Ramos (cell line): ENCODE measurements around the gene DRC7.

Source experiments
- in situ Hi-C: fragments of 300-500 bp; cut with MboI; formaldehyde crosslinking; loops from one replicate; pipeline ENCODE4 v1.14.3; 2022; ENCODE audit warnings: low sequenced_read_pairs; ENCODE audit not compliant: unreplicated experiment

Gene DRC7

GRCh38 chr16:57675741-57676551 is 18.7 kb upstream of the DRC7 start:
- in situ Hi-C loops = no loop called here

GRCh38 chr16:57676553-57677085 is 18.0 kb upstream of the DRC7 start:
- in situ Hi-C loops = no loop called here

GRCh38 chr16:57677622-57678369 is 16.8 kb upstream of the DRC7 start:
- in situ Hi-C loops = no loop called here

GRCh38 chr16:57679016-57679415 is 15.6 kb upstream of the DRC7 start:
- in situ Hi-C loops = no loop called here

GRCh38 chr16:57679767-57680482 is 14.7 kb upstream of the DRC7 start:
- in situ Hi-C loops = no loop called here

DNA sequence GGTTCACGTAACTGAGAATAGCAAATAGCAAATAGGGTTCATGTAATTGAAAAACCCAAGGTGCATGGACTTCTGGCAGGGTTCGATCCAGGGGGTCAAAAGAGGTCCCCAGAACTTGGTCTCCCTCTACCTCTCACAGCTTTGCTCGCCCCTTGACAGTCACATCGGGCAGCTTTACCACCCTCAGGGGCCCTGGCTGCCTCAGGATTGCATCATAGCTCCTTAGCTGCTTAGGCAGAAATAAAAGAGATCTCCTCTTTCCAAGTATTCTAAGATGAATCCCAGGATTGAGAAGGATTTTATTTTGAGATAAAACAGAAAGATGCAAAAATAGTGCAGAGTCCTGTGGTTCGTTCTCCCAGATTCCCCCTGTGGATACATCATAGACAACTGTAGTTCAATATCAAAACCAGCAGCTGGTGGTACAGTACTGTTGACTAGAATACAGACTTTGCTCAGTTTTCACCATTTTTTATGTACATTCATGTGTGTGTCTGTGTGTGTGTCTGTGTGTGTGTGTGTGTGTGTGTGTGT is 13.7 kb upstream of the DRC7 start:
- in situ Hi-C loops = no loop called here

DNA sequence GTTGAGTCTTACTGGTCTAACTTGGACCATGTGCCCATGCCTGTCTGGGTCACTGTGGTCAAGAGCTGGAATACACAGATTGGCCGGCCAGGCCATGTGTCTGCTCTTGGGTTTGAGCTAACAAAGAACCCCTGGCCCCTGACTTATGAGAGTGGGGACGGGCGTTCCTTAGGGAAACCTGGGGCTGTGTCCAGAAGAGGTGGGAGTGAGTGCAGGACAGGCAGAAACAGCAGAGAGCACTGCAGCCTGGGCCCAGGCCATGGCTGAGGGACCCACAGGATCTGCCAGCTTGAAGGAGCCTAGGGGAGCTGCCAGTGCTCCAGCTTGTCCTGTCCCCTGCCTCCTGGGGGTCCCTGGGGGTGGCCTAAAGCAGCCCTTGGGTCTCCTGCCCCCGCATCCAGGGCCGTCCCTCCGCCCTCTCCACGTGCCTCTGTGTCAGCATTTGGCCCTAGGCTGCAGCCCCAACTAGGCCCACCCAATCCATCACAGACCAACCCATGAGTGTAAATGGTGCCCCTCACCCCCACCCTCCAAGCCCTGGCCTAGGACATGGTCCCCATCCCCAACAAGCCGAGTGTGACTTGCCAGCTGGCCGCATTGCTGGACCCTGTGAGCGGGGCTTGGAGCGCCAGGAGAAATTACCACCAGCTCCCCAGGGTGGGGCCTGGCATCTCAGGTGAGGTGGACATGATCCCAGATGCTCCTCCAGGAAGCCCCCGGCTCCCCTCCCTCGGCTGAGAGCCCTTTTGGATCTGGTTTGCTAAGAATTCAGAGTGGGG is 12.5 kb upstream of the DRC7 start:
- in situ Hi-C loops = no loop called here

GRCh38 chr16:57682809-57683635 is 11.6 kb upstream of the DRC7 start:
- in situ Hi-C loops = no loop called here

DNA sequence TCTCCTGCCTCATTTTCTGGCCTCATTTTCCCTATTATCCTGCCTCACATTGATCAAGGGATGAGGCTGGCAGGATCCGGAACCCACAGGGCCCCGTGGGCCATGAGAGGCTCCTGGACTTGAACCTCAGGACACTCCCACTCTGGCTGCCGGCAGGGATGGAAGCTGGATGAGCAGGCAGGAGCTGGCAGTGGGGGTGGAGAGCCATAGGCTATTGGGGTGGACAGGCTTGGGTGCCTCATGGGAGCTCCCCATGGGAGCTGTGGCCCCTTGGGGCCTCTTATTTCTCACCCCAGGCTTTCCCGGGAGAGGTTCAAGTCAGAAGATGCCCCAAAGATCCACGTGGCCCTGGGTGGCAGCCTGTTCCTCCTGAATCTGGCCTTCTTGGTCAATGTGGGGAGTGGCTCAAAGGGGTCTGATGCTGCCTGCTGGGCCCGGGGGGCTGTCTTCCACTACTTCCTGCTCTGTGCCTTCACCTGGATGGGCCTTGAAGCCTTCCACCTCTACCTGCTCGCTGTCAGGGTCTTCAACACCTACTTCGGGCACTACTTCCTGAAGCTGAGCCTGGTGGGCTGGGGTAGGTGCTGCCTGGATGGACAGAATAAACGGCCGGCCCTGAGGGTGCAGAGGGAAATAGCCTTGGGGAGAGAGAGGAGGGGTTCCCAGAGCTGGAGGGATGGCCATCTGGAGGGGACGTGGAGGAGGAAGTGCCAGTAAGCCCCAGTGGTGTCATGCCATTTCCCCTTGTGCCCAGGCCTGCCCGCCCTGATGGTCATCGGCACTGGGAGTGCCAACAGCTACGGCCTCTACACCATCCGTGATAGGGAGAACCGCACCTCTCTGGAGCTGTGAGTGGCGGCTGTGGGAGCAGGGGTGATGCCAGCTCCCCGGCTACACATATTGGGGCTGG is 10.7 kb upstream of the DRC7 start:
- in situ Hi-C loops = no loop called here

DNA sequence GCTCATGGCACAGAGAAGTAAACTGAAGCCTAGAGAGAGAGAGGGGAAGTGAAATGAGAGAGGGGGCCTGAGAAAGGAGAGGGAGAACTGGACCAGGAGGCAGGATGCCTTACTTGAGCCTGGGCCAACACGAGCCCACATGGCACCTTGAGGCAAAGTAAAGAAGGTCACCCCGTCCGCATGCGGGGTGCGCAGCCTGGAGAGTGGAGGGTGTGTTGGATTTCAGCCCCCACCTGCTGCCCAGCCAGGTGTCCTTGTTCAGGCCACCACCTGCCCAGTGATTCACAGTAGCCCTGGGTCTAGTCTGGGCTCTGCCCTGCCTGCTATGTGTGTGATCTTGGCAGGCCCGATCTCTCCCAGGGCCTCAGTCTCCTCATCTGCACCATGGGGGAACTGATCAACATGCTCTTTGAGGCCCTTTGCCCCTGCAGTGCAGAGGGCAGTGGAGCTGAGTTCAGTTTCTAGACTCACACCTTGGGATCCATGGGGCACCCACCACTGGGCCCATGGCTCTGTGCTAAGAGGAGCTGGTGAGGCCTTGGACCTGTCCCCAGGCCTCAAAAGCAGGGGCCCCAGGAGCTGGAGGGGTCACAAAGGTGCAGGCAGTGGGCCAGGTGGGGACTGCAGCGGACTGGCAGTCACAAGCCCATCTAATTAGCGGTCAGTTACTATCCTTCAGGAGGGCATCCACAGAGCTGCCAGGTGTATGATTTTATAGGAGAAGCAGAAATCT is 9.8 kb upstream of the DRC7 start:
- in situ Hi-C loops = no loop called here

DNA sequence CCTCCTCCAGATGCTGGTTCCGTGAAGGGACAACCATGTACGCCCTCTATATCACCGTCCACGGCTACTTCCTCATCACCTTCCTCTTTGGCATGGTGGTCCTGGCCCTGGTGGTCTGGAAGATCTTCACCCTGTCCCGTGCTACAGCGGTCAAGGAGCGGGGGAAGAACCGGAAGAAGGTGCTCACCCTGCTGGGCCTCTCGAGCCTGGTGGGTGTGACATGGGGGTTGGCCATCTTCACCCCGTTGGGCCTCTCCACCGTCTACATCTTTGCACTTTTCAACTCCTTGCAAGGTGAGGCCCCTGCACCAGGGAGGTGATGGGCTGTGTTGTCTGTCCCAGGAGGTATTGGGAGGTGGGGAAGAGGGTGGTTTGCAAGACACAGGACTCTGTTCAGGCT is 9.0 kb upstream of the DRC7 start:
- in situ Hi-C loops = no loop called here

DNA sequence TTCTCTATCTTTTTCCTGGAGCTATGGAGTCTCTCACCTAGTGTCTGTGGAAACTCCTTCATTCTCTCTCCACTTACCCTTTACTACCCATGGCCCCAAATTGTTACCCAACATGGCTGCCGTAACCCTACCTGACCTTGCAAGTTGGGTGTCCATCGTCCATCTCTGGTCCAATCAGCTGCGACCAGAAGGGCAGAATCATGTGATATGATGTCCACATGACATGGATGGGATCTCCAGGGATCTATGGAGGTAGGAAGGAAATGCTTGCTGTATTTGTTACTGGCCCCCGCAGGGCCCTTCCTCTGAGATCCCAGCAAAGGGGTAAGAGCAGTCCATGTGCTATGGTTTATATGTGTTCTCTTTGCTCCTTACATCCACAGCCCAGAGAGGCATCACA is 8.0 kb upstream of the DRC7 start:
- in situ Hi-C loops = no loop called here

- in situ Hi-C loops = no loop called here
These were observed 7.2 kb upstream of the DRC7 start for GRCh38 chr16:57687363-57687929.

DNA sequence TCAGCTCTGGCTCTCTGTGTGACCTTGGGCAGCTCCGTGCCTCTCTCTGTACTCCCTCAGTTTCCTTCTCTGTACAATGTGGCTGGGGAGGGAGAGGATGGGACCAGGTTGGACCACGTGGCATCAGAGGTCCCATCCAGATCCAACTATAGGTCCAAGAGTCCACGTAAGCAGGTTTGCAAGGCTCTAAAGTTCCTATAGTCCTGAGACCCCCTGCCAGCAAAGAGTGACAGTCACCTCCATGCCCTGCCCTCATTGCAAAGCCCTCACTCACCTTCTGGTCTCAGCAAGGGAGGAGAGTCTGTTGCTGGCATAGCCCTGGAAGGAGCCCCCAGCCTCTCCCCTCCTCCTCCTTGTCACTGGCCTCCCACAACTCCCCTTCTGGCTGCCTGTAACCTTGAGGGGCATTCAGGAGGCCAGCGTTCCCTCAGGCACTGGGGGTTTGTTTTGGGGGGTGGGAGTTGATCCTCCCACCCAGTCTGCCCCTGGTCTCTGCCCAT is 6.1 kb upstream of the DRC7 start:
- in situ Hi-C loops = no loop called here

DNA sequence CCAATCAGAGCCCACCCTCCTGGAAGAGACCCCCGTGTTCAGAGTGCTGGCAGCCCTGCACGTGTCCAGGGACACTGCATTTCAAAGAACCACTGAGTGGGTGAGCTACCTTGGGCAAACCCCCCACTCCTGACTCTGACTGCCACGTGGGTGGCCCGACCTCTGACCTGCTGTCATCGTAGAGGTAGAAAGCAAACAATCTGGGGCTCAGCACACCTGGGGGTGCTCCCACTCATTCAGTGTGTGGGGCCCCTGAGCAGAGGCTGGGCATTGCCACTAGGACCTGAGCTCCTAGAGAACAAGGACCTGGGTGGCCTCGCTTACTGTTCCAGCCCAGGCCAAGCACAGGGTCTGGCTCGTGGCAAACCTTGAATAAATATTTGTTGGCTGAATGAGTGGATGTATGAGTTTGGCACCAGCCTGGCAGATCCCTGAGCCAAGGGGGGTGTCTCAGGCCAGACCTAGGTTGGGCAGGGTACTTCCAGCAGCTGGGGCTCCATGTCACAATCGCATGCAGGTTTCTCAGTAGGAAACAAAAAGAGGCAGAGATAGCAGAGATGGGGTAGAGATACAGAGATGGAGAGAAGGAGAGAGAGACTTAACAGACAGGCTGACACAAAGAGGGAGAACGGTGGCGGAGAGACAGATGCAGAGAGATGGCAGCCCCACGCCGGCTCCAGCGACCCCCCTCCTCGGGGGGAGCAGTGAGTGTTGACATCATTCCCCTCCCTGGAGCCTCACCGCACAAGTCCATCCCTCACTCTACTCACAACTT is 5.4 kb upstream of the DRC7 start:
- in situ Hi-C loops = no loop called here
